Fibroblast of the conjunctiva (primary cell): ENCODE results near the gene RSPH1.

ENCODE experiments used
- DNase-seq: peaks from one replicate; pipeline ENCODE4 v3.0.0-alpha.2; 2010; ENCODE audit warnings: low read depth

The RSPH1 gene

GRCh38 chr21:42513985-42514882 lies 18.2 kb upstream of the RSPH1 start:
- DNase-seq: no peak

- DNase-seq: no peak
These were observed 17.3 kb upstream of the RSPH1 start, which contains the start of gene SLC37A1 for GRCh38 chr21:42513151-42513984. Gene SLC37A1, plus strand, starts transcription at chr21:42513852. Its CDS starts 4,603 bp downstream, at chr21:42518455.

GRCh38 chr21:42512346-42513034 lies 16.5 kb upstream of the RSPH1 start:
- no peak for DNase-seq

GRCh38 chr21:42509244-42509643 lies 13.2 kb upstream of the RSPH1 start:
- no peak for DNase-seq

GRCh38 chr21:42508371-42508770 lies 12.3 kb upstream of the RSPH1 start:
- DNase-seq: no peak

- no peak for DNase-seq
These were observed 11.4 kb upstream of the RSPH1 start for GRCh38 chr21:42507418-42507817.

GRCh38 chr21:42505090-42505726 lies 9.2 kb upstream of the RSPH1 start:
- no peak for DNase-seq

GRCh38 chr21:42503711-42504110 lies 7.7 kb upstream of the RSPH1 start:
- DNase-seq: no peak

GRCh38 chr21:42500736-42501135 lies 4.7 kb upstream of the RSPH1 start:
- DNase-seq: no peak

- no peak for DNase-seq
These were observed 4.2 kb upstream of the RSPH1 start for GRCh38 chr21:42500225-42500624.

- DNase-seq: no peak
These were observed 3.6 kb upstream of the RSPH1 start for GRCh38 chr21:42499444-42500112.

GRCh38 chr21:42498012-42498411 lies 2.0 kb upstream of the RSPH1 start:
- DNase-seq: no peak

- DNase-seq: no peak
These were observed 797 bp upstream of the RSPH1 start for GRCh38 chr21:42496839-42497202.

GRCh38 chr21:42495765-42496119 lies 282 bp downstream of the RSPH1 start:
- DNase-seq: no peak

GRCh38 chr21:42495027-42495426 lies 997 bp downstream of the RSPH1 start:
- no peak for DNase-seq

GRCh38 chr21:42493109-42494060 lies 2.6 kb downstream of the RSPH1 start:
- no peak for DNase-seq

GRCh38 chr21:42492201-42492600 lies 3.8 kb downstream of the RSPH1 start:
- DNase-seq: no peak

- DNase-seq: no peak
These were observed 4.7 kb downstream of the RSPH1 start for GRCh38 chr21:42491328-42491727.

GRCh38 chr21:42490720-42491119 lies 5.3 kb downstream of the RSPH1 start:
- no peak for DNase-seq

GRCh38 chr21:42489991-42490390 lies 6.0 kb downstream of the RSPH1 start:
- DNase-seq: no peak
